HL-60/S4 (cell line): Measurements from ENCODE around the gene TANGO2.

ENCODE experiments used
- in situ Hi-C: fragments of 300-500 bp; cut with MboI; formaldehyde crosslinking; loops from 2 replicates; pipeline ENCODE4 v1.14.3; 2022; ENCODE audit warnings: low sequenced_read_pairs

Gene TANGO2

GRCh38 chr22:20011123-20011992 is 9.6 kb upstream of the TANGO2 start:
- in situ Hi-C loops, result no loop called here

GRCh38 chr22:20011993-20012740 is 8.7 kb upstream of the TANGO2 start:
- in situ Hi-C loops, result no loop called here

DNA sequence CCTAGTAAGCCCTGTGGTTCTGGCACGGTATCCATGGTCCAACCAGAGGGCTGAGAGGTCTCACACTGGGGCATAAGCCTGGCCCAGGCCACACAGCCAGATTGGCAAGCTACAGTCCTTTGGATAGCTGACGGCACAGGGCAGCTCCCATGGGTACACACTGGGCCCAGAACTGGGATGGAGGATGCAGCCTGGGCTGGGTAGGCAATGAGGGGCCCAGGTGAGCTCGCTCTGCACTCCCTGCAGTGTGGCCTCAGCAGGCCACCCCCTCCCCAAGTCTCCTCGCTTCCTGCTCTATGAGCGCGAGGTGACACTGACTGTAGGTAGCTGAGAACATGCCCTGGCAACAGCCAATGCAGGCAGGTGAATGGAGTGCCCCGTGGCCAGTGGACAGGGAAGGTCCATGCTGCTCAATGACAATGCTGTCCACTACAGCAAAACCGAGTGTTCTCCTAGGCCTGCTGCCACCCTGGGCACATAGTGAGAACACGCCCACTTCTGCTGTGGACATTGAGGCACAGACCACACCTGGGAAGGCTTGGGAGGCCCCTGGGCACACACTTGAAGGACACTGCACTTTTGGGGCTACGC is 8.1 kb upstream of the TANGO2 start:
- in situ Hi-C loops, result no loop called here

DNA sequence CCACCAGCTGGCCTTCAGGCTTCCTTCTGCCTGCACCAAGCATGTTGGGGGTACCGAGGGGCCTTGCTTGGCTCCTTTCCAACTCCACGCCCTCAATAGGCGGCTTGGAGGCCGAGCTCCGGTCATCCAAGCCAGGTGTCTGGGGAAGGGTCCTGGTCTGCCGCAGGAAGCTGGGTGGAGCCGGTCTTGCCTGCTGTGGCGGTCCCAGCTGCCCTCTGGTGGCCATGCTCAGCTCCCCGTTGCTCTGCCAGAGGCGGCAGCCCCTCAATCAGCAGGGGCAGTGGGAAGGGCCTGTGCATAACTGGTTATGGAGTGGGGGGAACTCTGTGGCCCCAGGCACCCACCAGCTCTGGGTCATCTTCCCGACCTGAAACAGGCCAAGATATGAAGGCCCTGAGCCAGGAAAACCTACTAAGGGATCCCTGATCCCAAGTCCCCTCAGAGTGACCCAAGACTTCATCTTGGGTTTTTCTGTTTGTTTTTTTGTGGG is 7.5 kb upstream of the TANGO2 start:
- in situ Hi-C loops, result no loop called here

DNA sequence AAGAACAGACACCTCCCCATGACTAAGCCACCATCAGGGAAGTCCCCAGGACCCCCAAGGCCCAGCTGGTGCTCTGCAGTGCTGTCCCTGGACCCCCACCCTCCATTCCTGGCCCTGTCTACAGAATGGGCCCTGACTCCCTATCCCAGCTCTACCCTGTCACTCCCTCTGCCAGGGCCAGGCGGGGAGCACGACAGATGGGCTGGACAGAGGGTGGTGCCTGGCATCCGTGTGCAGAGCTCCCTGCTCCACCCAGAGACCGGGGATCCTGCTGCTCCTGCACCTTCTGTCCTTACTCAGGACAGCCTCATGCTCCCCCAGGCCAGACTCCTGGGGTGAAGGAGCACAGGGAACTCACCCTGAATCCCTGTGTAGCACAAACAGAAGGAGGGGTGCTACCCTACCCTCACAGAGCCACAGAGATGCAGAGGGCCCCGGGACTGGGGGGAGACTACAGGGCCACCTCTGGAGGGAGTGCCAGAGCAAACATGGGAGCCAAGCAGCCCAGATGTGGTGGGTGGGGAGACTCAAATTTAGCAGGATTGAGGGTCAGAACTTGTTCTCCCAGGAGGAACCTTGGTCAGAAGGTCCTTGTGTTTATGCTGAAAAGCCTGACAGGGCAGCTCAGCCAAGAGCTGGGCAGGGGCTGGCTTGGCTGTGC is 6.3 kb upstream of the TANGO2 start:
- in situ Hi-C loops, result no loop called here

DNA sequence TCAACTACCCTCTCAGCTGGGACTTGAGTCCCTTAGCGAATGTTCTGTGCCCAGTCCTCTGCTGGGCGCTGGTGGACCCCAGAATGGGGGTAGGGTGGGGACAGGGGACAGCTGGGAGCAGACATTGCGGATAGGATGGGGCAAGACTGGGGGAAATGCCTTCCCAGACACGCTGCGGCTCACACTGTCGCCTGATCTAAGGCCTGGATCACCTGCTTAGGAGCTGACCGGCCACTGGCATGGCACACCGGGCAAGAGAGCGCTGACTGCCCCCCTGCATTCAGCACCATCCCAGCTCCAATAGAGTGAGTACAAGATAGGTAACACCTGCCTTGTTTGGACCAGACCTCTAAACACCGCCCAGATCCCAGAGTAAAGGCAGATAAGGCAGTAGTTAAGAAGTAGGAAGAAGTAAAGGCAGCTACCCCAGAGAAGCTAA is 5.7 kb upstream of the TANGO2 start:
- in situ Hi-C loops, result no loop called here

DNA sequence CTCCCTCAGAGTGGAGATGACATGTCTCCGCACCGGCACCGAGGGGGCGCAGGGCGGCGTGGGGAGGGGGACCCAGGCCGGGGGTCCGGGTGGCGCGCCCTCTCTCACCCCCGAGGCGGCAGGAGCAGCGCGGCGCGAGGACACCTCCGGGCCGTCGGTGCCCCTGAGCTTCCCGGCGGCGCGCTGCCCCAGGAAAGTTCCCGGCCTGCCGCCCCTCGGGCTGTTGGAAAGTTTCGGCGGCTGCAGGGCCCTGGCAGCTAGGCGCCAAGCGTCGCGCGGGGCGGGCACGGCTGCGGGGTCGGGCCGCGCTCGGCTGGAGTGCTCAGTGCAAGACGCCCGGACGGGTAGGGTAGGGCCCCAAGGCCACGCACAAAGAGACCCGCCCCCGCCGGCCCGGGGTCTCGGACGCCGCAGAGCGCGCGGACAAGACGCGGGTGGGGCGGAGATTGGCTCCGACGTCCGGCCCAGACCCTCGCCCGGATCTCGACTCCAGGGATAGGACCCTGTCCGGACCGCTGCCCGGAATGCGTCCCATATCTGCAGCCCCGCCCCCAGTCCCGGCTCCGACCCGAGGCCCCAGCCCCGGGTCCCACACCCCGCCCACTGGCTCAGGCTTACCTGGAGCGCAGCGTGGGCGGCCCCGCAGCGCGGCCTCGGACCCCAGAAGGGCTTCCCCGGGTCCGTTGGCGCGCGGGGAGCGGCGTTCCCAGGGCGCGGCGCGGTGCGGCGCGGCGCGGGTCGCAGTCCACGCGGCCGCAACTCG is 4.8 kb upstream of the TANGO2 start:
- in situ Hi-C loops, result no loop called here

DNA sequence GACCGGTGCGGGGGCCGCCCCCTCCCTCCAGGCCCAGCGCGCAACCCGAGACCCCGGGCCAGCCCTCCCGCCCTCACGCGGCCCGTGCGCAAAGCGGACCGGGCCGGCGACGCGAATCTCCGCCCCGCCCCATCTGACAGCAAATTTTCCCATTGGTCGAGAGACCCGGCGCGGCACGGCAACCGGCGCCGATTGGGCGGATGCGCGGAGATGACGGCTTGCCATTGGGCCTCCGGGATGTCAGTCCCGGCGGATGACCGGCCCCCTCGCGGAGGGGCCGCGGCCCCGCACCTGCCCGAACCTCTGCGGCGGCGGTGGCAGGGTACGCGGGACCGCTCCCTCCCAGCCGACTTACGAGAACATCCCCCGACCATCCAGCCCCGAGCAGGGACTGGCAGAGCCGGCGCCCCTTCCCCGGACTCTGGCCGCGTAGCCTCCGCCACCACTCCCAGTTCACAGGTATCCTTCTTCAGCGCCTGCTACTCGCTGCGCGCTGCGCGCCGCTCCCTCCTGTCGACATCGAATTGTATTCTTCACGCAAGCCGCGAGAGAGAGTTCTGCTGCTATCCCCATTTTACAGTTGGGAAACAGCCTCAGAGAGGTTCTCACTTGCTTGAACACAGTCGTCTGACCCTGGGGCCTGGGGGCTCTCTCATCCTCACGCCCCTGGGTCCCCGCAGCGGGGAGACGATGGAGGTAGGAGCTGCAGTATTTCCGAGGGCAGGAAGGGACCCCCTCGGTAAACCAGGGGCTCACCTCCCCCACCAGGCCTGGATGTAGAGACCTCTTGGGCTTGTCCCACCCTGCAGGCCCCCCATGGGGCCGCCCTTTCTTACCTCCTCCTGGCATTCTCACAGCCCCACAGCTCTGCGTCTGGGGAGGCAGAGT is 3.9 kb upstream of the TANGO2 start, which contains the start of gene ARVCF:
Gene ARVCF, minus strand, starts transcription at position 90 of the 888 bp plus-strand sequence. CDS start 26,029 bp downstream, outside the sequence.
- in situ Hi-C loops, result no loop called here

- in situ Hi-C loops, result no loop called here
These were observed 3.3 kb upstream of the TANGO2 start for GRCh38 chr22:20017622-20017958.

DNA sequence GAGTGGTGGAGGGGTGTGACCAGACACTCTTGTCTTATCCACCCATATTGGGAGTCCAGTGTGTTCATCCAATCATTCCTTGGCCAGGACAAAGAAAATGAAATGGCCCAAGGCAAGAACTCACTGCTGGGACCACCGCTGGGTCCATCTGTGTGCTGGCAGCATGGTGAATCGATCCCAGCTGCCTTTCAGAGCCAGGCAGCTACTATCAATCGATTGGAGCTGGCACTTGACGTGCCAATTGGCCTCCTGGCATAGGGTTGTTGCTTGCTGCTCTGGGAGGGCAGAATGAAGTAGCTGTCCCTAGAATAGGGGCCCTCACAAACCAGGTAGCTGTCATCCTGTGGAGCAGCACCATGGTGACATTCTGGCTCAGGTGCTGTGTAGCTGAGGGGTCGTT is 2.9 kb upstream of the TANGO2 start:
- in situ Hi-C loops, result no loop called here

GRCh38 chr22:20019661-20020532 is 1.0 kb upstream of the TANGO2 start:
- in situ Hi-C loops, result no loop called here

- in situ Hi-C loops, result no loop called here
These were observed 579 bp downstream of the TANGO2 start for GRCh38 chr22:20021196-20022181.

- in situ Hi-C loops, result no loop called here
These were observed 1.5 kb downstream of the TANGO2 start for GRCh38 chr22:20022231-20022977.

- in situ Hi-C loops, result no loop called here
These were observed 2.2 kb downstream of the TANGO2 start for GRCh38 chr22:20022978-20023613.

DNA sequence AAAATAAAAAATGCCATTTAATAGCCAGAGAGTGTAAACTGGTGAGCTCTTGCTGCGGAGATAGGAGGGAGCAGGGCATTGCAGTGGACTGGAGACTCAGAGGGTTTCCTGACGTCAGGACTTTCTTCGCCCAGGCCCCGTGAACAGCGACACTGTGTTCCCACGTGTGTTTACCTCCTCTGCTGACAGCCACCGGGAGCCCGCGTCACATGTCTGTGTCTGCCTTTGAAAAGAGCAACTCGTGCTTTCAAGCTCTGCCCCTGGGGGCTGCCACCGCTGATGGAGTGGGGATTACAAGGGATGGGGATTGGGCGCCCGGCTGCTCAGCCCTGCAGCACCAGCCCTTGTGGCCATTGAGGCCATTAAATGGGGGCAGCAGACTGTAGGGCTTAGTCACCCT is 3.3 kb downstream of the TANGO2 start:
- in situ Hi-C loops, result no loop called here
